Skeletal muscle cell (primary cell): Measurements from ENCODE around the gene ALDH7A1.
"Not testable (repeated sequence)": the region's sequence is repeated elsewhere in the genome, so short reads cannot be mapped to it uniquely, and the experiment has no call there.

Source experiments
- DNase-seq: peaks from one replicate; pipeline ENCODE4 v3.0.0-alpha.2; 2010; ENCODE audit warnings: low read depth
- H3K4me3 ChIP-seq: 2 replicates; pipeline ENCODE4 v1.5.1; 2011; ENCODE audit warnings: low read depth, mild to moderate bottlenecking, control low read depth, low read length, moderate library complexity

ALDH7A1 gene

DNA sequence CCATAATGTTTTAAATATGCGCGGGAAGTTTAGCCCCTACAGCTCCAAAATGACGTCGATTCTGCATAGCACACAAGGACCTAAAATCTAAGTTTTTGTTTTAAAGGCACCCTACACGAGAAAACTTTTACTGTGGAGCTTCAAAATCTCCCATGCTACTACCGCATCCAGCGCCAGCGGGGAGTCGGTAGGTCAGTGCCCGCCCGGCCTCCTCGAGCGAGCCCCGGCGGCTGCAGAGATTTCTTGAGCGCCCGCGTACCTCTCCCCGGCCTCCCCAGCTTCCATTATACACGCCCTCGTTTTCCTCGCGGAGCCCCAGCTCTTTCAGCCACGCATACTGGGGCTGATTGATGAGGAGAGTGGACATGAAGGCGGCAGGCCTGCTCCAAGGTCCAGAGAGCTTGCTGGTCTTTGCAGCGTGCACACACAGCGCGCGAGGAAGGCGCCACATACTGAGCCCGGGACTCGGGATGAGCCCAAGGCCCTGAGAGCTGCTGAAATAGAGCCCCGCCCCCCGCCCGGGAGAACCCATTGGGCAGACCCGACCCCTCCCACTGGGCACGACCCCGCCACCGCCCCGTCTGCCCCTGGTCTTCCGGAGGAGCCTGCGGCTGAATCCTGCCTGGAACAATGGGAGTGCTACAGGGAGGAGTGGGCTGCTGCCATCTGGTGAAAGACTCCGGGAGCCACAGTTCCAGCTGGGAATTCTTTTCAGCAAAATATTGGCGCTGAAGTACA is at the start of gene ALDH7A1:
Gene ALDH7A1, minus strand, starts transcription at position 472 of the 738 bp plus-strand sequence. Its CDS starts 21 bp downstream, at position 451.
- peak within 1 kb of the TSS; percentile 61 for H3K4me3 ChIP-seq
- peak; percentile 74 for DNase-seq

DNA sequence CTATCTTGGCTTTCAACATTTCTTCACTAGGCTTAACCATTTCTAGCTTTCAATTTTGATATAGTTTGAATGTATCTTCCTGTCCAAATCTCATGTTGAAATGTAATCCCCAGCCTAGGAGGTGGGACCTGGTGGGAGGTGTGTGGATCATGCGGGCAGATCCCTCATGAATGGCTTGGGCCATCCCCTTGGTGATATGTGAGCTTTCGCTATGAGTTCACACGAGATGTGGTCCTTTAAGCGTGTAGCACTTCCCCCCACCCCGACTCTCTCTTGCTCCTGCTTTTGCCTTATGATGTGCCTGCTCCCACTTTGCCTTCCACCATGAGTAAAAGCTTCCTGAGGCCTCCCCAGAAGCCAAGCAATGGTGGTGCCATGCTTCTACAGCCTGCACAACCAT is 46.4 kb upstream of the ALDH7A1 start:
- DNase-seq: no peak
- no peak overlapping the region for H3K4me3 ChIP-seq

DNA sequence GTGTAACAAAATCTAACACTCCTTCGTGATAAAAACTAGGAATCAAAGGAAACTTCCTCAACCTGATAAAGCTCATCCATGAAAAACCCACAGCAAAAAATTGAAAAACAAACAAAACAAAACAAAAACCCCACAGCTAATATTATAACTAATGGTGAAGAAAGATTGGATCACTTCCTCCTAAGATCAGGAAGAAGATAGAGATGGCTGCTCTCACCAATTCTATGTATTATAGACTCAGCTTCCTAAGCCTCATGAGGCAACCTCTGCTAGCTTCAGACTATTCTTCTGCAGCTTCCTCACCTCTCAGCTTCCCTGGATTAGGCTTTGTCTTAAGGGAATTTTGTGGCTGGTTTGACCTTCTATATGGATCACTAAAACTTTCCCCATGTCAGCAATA is 45.8 kb upstream of the ALDH7A1 start:
- H3K4me3 ChIP-seq: no peak overlapping the region
- no peak for DNase-seq

DNA sequence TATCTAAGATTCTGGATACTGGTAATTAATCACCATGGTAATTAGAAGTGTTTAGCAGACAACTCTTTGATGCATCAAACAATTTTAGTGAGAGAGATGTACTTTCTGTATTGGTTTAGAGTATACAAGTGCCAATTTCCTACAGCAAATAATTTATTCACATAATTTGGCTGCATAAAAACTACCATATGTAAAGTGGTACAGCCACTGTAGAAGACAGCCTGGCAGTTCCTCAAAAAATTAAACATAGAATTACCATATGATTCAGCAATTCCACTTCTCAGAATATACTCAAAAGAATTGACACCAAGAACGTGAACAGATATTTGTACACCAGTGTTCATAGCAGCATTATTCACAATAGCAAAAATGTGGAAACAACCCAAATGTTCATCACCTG is 41.9 kb upstream of the ALDH7A1 start:
- no peak overlapping the region for H3K4me3 ChIP-seq
- DNase-seq: no peak

DNA sequence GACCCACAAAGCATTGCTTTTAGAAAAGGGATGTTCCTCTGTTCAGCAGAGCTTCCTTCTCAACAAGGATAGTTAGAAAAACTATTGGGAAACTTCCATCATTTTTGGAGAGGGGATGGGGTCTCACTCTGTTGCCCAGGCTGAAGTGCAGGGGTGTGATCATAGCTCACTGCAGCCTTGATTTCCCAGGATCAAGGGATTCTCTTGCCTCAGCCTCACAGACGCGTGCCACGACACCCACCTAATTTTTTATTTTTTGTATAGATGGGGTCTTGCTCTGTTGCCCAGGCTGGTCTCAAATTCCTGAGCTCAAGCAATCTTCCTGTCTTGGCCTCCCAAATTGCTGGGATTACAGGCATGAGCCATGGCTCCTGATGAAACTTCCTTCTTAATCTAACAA is 40.6 kb upstream of the ALDH7A1 start:
- DNase-seq: no peak
- no peak overlapping the region for H3K4me3 ChIP-seq

DNA sequence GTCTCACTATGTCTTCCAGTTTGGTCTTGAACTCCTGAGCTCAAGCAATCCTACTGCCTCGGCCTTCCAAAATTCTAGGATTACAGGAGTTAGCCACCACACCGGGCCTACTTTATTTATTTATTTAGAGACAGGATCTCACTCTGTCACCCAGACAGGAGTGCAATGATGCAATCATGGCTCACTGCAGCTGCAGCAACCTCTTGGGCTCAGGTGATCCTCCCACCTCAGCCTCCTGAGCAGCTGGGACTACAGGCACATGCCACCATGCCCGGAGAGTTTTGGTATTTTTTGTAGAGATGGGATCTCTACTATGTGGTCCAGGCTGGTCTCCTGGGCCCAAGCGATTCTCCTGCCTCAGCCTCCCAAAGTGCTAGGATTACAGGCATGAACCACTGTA is 38.5 kb upstream of the ALDH7A1 start:
- no peak for DNase-seq
- no peak overlapping the region for H3K4me3 ChIP-seq

DNA sequence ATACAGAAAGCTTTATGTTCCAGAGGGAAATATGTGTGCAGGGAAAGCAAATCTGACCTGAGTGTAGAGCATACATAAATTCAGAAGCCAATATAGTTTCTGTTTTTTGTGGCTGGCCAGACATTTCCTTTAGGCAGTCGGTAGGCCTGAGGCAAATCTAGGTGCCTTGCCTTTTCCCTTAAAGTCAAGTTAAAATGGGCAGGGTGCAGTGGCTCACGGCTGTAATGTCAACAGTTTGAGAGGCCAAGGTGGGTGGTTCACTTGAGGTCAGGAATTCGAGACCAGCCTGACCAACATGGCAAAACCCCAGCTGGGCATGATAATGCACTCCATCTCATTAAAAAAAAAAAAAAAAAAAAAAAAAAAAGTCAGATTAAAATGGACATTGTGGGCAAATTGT is 36.9 kb upstream of the ALDH7A1 start:
- no peak overlapping the region for H3K4me3 ChIP-seq
- DNase-seq: no peak

DNA sequence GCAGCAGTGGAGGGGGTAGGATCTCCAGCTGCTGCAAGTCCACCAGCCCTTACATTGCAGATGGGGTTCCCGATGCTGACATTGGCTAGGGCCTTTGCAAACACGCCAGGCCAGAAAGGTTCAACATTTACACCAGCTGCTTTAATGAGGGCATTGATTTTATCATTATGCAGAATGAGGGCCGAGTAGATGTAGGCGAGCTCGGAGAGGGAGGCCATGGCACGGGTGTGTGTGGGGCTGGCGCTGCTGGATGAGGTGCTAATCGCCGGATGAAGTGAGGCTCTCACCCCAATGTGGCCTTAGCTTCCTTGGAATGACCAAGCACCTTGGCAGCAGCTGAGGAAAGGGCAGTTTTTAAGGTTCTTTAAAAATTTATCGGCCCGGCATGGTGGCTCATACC is 33.1 kb upstream of the ALDH7A1 start:
- no peak for DNase-seq
- H3K4me3 ChIP-seq: no peak overlapping the region

DNA sequence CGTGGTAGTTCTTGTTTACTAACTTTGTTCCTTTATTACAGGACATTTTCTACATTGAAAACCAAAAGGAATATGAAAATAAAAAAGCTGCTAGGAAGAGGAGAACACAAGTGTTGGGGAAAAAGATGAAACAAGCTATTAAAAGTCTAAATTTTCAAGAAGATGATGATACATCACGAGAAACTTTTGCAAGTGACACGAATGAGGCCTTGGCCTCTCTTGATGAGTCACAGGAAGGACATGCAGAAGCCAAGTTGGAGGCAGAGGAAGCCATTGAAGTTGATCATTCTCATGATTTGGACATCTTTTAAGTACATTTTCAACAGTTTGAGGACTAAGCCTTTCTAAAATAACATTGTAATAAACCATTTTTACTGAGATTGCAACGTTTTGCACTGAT is 29.5 kb upstream of the ALDH7A1 start:
- H3K4me3 ChIP-seq: no peak overlapping the region
- peak; percentile 87 for DNase-seq

DNA sequence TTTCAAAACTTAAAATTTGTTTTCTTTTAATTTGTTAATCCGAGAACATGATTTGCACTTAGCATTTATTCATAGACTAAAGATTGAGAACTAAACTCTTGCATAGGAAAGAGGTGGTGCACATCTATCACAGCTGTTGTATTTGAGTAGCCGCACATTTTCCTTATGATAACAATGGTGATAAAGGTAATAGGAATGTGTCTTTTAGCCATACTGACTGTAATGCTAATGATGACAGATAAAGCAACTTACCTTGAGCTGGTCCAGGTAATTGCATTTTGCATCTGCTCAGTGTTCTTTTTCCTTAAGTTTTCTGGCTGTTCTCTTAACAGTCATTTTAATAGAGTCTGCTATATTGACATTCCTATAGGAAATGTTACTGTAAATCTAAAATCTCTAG is 24.8 kb upstream of the ALDH7A1 start:
- DNase-seq: no peak
- no peak overlapping the region for H3K4me3 ChIP-seq

DNA sequence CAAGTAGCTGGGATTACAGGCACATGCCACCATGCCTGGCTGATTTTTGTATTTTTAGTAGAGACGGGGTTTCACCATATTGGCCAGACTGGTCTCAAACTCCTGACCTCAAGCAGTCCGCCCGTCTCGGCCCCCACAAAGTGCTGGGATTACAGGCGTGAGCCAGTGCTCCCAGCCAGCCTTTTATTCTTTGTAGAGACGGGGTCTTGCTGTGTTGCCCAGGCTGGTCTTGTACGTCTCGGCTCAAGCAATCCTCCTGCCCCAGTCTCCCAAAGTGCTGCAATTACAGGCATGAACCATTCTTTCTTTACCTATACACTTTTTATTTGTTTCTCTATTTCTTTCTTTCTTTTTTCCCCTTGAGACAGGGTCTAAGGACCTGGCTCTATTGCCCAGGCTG is 22.6 kb upstream of the ALDH7A1 start:
- H3K4me3 ChIP-seq, DNase-seq: not testable (repeated sequence)

DNA sequence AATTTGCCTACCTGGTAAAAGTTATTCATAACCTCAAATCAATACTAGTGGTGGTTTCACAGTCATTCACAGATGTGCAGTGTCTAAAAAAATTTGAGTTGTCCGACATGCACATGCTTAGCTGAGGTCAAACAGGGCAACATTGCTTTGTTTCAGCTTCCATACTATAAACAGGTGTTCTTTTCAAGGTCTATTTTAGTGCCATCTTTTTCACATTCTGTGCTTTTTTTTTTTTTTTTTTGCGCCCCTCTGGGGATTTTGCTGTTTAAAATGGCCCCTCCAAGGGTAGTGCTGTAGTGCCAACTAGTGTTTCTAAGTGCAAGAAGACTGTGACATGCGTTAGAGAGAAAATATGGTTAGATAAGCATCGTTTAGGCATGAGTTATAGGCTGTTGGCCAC is 20.3 kb upstream of the ALDH7A1 start:
- DNase-seq: no peak
- no peak overlapping the region for H3K4me3 ChIP-seq

DNA sequence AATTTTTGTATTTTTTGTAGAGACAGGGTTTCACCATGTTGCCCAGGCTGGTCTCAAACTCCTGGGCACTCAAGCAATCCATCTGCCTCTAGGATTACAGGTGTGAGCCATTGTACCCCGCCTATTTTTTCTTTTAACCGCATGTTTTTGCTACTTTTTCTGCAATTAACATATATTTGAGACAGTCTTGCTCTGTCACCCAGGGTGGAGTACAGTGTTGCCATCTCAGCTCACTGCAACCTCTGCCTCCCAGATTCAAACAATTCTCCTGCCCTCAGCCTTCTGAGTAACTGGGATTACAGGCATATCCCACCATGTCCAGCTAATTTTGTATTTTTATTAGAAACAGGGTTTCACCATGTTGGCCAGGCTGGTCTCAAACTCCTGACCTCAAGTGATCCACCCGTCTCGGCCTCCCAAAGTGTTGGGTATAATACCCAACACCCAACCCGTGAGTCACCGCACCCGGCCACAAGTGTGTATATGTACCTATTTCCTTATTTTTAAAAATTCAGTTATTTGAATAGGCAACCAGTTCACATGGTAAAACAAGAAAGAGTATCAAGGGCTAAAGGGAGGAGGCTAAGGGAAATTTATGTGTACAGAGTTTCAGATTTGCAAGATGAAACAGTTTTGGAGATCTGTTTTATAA is 19.0 kb upstream of the ALDH7A1 start:
- H3K4me3 ChIP-seq: no peak overlapping the region
- no peak for DNase-seq

DNA sequence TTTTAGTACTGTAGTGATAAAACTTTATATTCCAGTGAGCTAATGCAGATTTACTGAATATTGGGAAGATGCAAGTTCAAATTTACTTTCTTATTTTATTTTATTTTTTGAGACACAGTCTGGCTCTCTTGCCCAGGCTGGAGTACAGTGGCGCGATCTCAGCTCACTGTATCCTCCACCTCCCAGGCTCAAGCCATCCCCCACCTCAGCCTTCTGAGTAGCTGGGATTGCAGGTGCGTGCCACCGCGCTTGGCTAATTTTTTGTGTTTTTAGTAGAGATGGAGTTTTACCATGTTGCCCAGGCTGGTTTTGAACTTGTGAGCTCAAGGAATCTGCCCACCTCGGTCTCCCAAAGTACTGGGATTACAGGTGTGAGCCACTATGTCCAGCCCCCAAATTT is 15.6 kb upstream of the ALDH7A1 start:
- H3K4me3 ChIP-seq: no peak overlapping the region
- DNase-seq: no peak

DNA sequence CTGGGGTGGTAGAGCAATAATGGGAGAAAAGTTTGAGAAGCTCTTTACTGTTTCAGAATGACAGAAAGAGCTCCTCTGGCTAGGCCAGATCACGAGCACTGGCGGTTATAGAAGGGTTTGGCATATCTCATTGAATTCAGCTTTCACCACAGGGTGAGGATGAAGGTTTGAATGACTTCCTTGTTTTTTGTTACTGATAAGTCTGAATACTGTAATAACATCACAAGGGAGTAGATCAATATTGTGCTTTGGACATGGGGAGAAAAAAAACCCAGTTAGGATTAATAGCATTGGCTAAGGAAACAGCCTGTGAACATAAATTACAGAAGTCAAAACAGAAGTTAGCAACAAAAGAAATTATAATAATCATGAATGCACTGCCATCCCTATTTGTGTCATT is 15.1 kb upstream of the ALDH7A1 start:
- DNase-seq: no peak

DNA sequence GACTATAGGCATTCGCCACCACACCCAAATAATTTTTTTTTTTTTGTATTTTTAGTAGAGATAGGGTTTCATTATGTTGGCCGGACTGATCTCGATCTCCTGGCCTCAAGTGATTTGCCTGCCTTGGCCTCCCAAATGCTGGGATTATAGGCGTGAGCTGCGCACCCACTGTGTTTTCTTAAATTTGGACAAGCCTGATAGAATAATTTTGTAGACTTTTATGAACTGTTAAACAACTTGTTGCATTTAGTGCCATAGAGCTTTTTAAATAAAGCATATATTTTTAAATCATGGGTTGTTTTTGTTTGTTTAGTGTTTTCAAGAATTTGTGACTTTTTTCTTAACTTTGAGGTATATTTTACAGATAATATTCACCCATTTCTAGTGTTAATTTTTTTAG is 10.5 kb upstream of the ALDH7A1 start:
- H3K4me3 ChIP-seq: no peak overlapping the region
- no peak for DNase-seq

More for the DNA sequence above, 15.1 kb upstream of the ALDH7A1 start:
- H3K4me3 ChIP-seq: no peak overlapping the region

DNA sequence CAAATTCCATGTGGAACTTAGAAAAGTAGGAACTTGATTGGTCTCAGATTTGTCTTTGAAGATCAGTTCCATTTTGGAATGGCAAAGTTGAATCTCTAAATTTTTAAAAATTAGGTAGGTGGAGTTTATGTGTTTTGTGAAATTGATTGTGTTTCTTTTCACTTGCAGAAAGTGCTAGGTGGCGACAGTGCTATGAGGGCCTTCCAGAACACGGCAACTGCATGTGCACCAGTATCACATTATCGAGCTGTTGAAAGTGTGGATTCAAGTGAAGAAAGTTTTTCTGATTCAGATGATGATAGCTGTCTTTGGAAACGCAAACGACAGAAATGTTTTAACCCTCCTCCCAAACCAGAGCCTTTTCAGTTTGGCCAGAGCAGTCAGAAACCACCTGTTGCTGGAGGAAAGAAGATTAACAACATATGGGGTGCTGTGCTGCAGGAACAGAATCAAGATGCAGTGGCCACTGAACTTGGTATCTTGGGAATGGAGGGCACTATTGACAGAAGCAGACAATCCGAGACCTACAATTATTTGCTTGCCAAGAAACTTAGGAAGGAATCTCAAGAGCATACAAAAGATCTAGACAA is 8.5 kb upstream of the ALDH7A1 start:
- no peak for DNase-seq
- no peak overlapping the region for H3K4me3 ChIP-seq

DNA sequence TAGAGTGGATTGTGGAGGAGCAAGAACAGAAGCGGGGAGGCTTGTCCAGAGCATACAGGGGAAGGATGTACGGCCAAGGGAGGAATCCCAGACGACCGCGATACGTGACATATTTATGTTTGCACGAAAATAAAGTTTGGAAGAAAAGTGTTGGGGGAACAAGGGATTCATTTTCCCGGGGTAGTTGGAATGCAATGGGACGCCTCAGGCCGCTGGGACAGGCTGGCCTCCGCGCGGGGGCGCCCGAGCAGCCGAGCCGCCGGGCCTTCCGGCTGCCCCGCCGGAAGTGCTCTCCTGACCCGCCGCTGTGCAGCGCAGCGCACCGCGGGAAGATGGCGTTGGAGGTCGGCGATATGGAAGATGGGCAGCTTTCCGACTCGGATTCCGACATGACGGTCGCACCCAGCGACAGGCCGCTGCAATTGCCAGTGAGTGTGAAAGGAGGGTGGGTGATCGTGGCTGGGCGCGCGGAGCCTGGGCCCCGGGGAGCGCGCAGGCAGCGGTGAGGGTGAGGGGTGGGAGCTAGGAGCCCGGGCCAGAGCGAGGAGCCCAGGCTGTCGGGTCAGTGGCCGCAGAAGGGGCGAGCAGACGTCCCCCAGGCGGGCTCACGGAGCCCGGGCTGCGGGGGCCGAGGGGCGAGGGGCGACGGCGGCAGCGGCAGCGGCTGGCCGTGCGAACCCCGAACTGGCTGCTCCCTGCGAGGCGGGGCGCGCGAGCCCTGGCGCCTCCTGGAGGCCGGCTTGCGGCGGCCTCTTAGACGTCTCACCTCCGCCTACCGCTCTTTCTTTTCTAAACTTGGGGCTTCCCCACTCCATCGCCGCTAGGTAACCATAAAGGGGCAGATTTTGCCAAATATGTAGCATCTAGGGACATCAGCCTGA is 5.9 kb upstream of the ALDH7A1 start, which contains the start of gene PHAX:
Gene PHAX, plus strand, starts transcription at position 317 of the 881 bp plus-strand sequence. Its CDS starts 16 bp downstream, at position 333.
- DNase-seq: peak; percentile 36
- peak within 1 kb of the TSS; percentile 92 for H3K4me3 ChIP-seq

DNA sequence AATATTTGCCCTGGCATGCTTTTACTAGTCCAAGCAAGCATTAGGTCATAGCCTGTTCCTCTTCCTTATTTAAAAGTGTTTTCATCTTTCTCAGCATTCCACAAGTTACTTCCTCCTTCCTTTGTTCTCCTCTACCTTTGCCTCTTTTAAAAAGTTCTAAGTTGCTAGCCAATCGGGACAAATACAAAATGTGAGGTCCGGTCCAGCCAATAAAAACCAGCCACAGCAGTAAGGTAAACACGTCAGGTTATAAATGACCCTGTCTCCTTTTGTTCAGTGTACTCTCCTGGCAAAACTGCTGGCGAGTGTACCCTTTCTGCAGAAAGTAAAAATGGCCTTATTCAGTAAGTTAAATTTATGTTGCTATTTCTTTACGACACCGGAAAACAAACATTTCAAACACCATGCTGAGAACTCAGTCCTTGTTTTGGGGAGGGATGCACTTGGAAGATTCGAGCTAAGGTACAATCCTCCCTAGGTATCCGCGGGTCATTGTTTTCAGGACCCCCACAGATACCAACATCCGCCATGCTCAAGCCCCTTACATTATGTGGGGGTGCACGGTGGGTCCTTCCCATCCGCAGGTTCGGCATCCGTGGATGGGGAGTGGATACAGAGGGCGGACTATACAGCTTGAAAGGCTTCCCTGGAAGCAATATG is 5.1 kb upstream of the ALDH7A1 start:
- H3K4me3 ChIP-seq: peak overlapping the region; percentile 92
- not testable (repeated sequence) for DNase-seq
